Heart left ventricle (tissue), 13 donors: ENCODE measurements around the gene STC2.

Experiments
- CTCF ChIP-seq, 12 donors: fragments of 200-600 bp; sonication (generic) in 4 of 12; IDR thresholded peaks; one replicate each; pipeline versions ENCODE4 v1.5.0 to v1.8.0; 2018 to 2022; ENCODE audit warnings: antibody characterized with exemption in 12 of 12, mild to moderate bottlenecking in 5 of 12
- POLR2A ChIP-seq, 2 donors: fragments of 450-650 bp; IDR thresholded peaks; one replicate each; pipeline ENCODE4 v1.6.1; 2017; ENCODE audit warnings: antibody characterized with exemption in 2 of 2, mild to moderate bottlenecking in 2 of 2, moderate library complexity in 2 of 2
- donor health status: ischemic (EF 13 %, LVEDD 7.1; RV severe dilation, severe dysfunction).
- donor health status: DM: no; HTN: yes; CAD: no.
- donor health status: DM: no; HTN: no; CAD: no.
- donor health status: ischemic (EF 25% LVEDD 6.9; RV normal size, moderate dysfunction).
- donor health status: ischemic (EF 25% LVEDD 5.7; RV mildly dilated, moderate dysfunction).
- donor health status: ischemic (EF 35%, LVEDD 5.7; RV mildly dilated, moderate dysfunction).
- donor health status: nonischemic (EF 11% LVEDD 7.7; RV severe dilation, severe dysfunction).
- donor health status: DM: yes; HTN: yes; CAD: no.
- donor health status: PGD.
- donor health status: ischemic (EF 29% LVEDD 5.4; RV normal size, mild dysfunction).
- donor health status: nonischemic (EF 23%, LVEDD 6.1; RV moderate dilation, normal function).

- TF ChIP-seq POLR2A (IDR thresholded peaks at IDR 0.05), result no peak
- no peak for TF ChIP-seq CTCF (IDR thresholded peaks at IDR 0.05)
Measured at GRCh38 chr5:173301695-173302545, 26.3 kb downstream of the STC2 start.
